Small intestine (tissue), 7 donors: ENCODE results near the gene EIPR1. TPM values are rescaled to one million over a fixed set of nuclear protein-coding genes. Genes with fewer than 3 reads are reported as not detected.

Source experiments
- DNase-seq, 2 donors: peaks; one replicate each; pipeline versions ENCODE4 v3.0.0 to v3.0.0-alpha.2; 2013
- FAIRE-seq: peaks from 2 replicates; lab custom pipeline; 2012; peaks lifted over from hg19 to GRCh38; lab: Jason Lieb, UNC
- H3K27ac ChIP-seq, 3 donors: one replicate each; pipeline ENCODE4 v1.5.1; 2013; ENCODE audit warnings: low read length in 2 of 3, mild to moderate bottlenecking in 2 of 3, control low read depth in 1 of 3, inconsistent platforms in 1 of 3, low read depth in 1 of 3, moderate library complexity in 1 of 3
- H3K27me3 ChIP-seq, 3 donors: one replicate each; pipeline ENCODE4 v1.6.1; 2013; ENCODE audit warnings: low read length in 3 of 3, inconsistent platforms in 1 of 3; ENCODE audit not compliant: control insufficient read depth in 3 of 3, insufficient read depth in 3 of 3
- H3K36me3 ChIP-seq, 3 donors: one replicate each; pipeline ENCODE4 v1.6.1; 2013; ENCODE audit warnings: low read length in 3 of 3, inconsistent platforms in 1 of 3, low read depth in 1 of 3, mild to moderate bottlenecking in 1 of 3, moderate library complexity in 1 of 3; ENCODE audit not compliant: control insufficient read depth in 3 of 3, insufficient read depth in 2 of 3
- H3K4me1 ChIP-seq, 3 donors: one replicate each; pipeline ENCODE4 v1.6.1; 2013; ENCODE audit warnings: low read length in 2 of 3, inconsistent platforms in 1 of 3, low read depth in 1 of 3, mild to moderate bottlenecking in 1 of 3, moderate library complexity in 1 of 3; ENCODE audit not compliant: control insufficient read depth in 3 of 3, insufficient read depth in 2 of 3
- H3K4me3 ChIP-seq, 3 donors: one replicate each; pipeline ENCODE4 v1.5.1; 2013; ENCODE audit warnings: low read length in 3 of 3, control low read depth in 1 of 3, inconsistent platforms in 1 of 3, low read depth in 1 of 3, mild to moderate bottlenecking in 1 of 3, moderate library complexity in 1 of 3
- H3K9me3 ChIP-seq, 2 donors: one replicate each; pipeline ENCODE4 v1.6.1; 2013; ENCODE audit warnings: low read depth in 1 of 2, low read length in 1 of 2; ENCODE audit not compliant: control insufficient read depth in 2 of 2, insufficient read depth in 1 of 2
- WGBS, 3 donors: extraction: QIAGEN DNeasy Blood & Tissue Kit; methylation state at CpG; one replicate each; pipeline ENCODE4 v1.1.7; 2013; 5-methylcytosine and 5-hydroxymethylcytosine counted together
- polyA plus RNA-seq, 4 donors: library from polyadenylated mRNA; stranded (reverse) in 3 of 4; unstranded in 1 of 4; fragments of 200-250 nt in 3 of 4; fragments of 120-200 nt in 1 of 4; gene quantifications; one replicate each; pipeline versions ENCODE4 v1.2.1 to v1.2.3, GENCODE V29; 2013
- donor health status: healthy with polysubstance abuse.
- donor health status: control.
- donor health status: control.
- donor health status: Bipolar disorder and iron deficiency.
- donor health status: healthy.

The EIPR1 gene
- polyA plus RNA-seq, 4 donors, result 16.8 to 28.5 (median 19.5) TPM

DNA sequence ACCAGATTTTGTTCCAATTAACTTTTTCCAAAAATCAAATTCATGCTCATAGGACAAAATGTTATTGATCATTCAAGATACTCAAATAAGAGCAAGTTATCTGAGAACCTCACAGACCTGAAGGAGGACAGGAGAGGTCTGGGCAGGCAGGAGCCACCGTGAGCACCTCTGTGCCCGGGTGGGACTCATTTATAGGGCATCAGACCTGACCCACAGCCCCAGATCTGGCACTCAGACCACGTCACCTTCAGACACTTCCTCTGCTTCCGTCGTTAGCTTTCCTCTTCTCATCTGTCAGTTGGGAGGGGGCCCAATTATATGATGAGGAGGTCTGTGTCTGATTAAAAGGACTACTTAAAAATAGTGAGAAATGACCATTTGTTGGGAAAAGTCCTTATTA lies 169.4 kb downstream of the EIPR1 start:
- Histone ChIP-seq H3K9me3 (peaks cover 0 to 12% of the 10 kb centered on the region in 2 donors), H3K27ac (no peak overlapping the region), H3K27me3 (no peaks in the 10 kb centered on the region), H3K4me3 (no peak overlapping the region), H3K4me1 (no peaks in the 10 kb centered on the region), H3K36me3 (peaks cover 0 to 38% (median 5%) of the 10 kb centered on the region in 3 donors)
- FAIRE-seq (no peak), DNase-seq (no peak)
- 86 to 93% (median 92%) methylated on average over 5 of the region's 5 CpGs for WGBS, 3 donors

DNA sequence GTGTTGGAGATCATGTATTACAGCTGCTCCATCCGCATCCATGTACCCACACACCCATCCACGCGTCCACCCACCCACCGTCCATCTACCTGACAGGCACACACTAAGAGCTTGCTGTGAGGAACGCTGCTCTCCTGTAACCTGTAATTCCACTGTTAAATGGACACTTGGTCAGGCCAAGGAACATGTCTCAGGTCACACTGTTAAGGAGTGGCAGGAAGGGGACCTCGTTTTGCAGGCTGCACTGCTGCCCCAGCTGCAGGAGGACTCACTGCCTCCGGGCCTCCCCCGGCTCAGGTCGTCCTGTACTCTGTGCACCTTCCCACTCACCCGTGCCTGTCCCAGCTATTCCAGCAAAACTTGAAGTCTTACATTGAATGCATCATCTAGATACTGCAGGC lies 170.5 kb downstream of the EIPR1 start:
- Histone ChIP-seq H3K4me1 (no peaks in the 10 kb centered on the region), H3K4me3 (no peak overlapping the region), H3K27ac (no peak overlapping the region), H3K9me3 (peaks cover 0 to 14% of the 10 kb centered on the region in 2 donors), H3K36me3 (peaks cover 0 to 34% (median 3%) of the 10 kb centered on the region in 3 donors), H3K27me3 (no peaks in the 10 kb centered on the region)
- WGBS, 3 donors, result 92 to 96% (median 93%) methylated on average over 10 of the region's 10 CpGs
- DNase-seq (no peak), FAIRE-seq (no peak)

DNA sequence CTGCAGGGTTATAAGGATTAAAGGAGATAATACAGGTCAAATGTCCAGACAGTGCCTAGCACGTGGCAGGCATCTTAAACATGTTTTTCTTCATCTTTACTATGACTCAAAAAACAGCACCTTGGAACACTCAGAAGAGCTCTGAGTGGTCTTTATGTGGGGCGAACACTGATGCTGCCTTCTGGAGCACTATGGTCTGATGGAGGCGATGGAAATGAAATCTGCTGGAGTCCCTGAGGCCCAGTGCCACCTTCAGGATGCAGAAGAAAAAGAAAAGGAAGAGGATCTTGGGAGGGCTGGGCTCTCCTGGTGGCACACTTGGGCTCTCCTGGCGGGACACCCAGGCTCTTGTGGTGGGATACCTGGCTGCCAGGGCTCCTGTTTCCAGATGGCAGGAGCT lies 171.8 kb downstream of the EIPR1 start:
- Histone ChIP-seq H3K4me3 (no peak overlapping the region), H3K27ac (no peak overlapping the region), H3K9me3 (peaks cover 0 to 21% of the 10 kb centered on the region in 2 donors), H3K4me1 (no peaks in the 10 kb centered on the region), H3K36me3 (peaks cover 0 to 32% (median 3%) of the 10 kb centered on the region in 3 donors), H3K27me3 (no peaks in the 10 kb centered on the region)
- 98% methylated on average over 4 of the region's 4 CpGs for WGBS, 3 donors
- FAIRE-seq, result no peak
- no peak for DNase-seq

DNA sequence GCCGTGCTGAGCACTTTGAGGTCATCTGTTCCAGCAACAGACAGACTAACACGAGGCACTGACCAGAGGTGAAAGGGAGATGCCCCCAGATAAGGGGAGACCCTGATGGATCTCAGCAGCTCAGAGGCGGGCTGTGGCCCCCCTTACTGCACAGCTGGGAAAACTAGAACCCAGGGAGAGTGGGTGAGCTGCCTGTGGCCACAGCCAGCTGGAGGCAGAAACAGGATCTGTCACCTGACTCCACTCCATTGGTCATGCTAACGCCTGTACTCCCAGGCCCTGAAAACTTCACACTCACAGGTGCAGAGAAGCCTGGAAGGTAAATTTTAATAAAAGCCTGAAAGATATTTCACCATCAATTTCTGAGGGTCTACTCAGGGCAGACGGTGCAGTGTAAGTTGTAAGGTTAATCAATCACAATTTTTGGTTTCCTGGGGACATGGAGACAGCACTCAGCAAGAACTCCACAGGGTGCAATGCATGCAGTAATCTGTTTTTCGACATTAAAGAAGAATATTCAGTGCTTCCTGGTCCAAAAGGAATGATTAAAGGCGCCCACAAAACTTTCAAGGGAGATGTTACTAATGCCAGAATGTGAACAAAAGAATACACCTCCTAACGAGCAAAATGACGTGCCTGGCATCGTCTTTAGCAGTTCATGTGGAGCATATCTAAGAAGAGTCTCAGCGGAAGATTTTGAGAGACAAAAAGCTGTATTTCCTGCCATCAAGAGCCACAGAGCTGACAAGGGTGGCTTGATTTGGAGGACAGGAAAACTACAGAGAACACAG lies 173.4 kb downstream of the EIPR1 start:
- WGBS, 3 donors, result 89 to 94% (median 93%) methylated on average over 11 of the region's 11 CpGs
- FAIRE-seq, result no peak
- peaks cover 0 to 25% of the 10 kb centered on the region in 2 donors for H3K9me3 ChIP-seq
- H3K36me3 ChIP-seq, result peaks cover 0 to 35% (median under 1%) of the 10 kb centered on the region in 3 donors
- no peaks in the 10 kb centered on the region for H3K27me3 ChIP-seq
- DNase-seq, result no peak
- no peak overlapping the region for H3K4me3 ChIP-seq
- no peak overlapping the region for H3K27ac ChIP-seq
- no peaks in the 10 kb centered on the region for H3K4me1 ChIP-seq

DNA sequence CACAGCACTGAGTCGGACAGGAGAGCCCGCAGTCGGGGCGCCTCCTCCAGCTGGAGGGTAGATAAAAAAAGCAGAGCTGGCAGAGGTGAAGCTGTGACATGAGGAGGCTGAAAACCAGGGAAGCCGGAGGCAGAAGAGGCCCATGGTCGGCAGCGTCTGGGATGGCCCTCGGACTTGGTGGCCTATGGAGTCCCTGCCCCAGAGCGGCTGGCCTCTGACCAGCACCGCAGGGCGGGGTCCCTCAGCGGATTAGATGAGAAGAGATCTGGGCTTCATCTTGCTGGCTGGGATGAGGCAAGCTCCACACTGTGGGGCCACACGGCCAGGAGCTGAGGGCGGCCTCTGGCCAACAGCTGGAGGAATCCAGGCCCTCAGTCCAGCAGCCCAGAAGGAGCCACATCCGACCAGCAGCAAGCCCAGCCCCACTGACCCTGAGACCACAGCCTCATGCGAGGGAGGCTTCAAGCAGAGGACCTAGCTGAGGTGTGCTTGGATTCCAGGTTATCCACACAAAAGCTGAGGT lies 174.1 kb downstream of the EIPR1 start:
- Histone ChIP-seq H3K27me3 (no peaks in the 10 kb centered on the region), H3K27ac (no peak overlapping the region), H3K9me3 (peaks cover 0 to 25% of the 10 kb centered on the region in 2 donors), H3K36me3 (peaks cover 0 to 29% (median 0%) of the 10 kb centered on the region in 3 donors), H3K4me3 (no peak overlapping the region), H3K4me1 (no peaks in the 10 kb centered on the region)
- no peak for DNase-seq
- WGBS, 3 donors, result 96 to 98% (median 98%) methylated on average over 15 to 16 of the region's 16 CpGs
- FAIRE-seq, result no peak

DNA sequence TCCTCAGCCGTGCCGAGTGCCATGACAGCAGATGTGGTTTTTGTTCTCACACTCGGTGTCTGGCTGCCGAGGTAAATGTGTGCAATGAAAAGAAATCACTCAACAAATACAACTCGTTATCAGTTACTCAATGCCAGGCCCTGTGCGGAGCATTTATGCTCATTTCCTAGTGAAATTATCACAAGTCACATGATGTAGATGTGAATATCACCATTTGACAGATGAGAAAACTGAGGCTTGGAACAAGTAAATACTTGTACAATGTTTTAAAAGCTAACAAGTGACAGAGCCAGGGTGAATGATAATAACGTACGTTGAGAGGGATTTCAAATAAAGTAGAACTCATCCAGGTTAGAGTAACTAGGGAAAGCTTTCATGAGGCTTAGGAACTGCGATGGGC lies 174.7 kb downstream of the EIPR1 start:
- H3K36me3 ChIP-seq, result peaks cover 0 to 27% (median 0%) of the 10 kb centered on the region in 3 donors
- H3K27me3 ChIP-seq, result no peaks in the 10 kb centered on the region
- no peaks in the 10 kb centered on the region for H3K4me1 ChIP-seq
- WGBS, 3 donors, result 95 to 97% (median 95%) methylated on average over 9 of the region's 9 CpGs
- H3K27ac ChIP-seq, result no peak overlapping the region
- peaks cover 0 to 25% of the 10 kb centered on the region in 2 donors for H3K9me3 ChIP-seq
- H3K4me3 ChIP-seq, result no peak overlapping the region
- DNase-seq (no peak), FAIRE-seq (no peak)

DNA sequence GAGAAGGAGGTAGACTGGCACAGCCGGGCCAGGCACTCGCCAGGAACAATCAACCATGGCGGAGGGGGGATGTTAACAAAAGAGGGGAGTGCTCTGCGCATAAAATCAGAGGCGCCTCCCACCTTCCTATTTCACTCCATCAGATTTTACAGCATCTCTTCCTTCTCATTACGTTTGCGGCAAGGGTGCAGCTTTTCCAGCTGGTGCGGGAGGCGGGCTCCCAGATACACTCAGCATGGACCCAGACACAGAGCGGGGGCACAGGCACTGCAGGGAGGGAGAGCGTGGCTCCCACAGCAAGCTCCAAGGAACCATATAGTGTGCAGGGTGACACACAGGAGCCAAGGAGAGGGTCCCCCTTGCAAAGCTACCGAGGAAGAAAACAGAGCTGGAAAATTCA lies 176.3 kb downstream of the EIPR1 start:
- Histone ChIP-seq H3K27me3 (no peaks in the 10 kb centered on the region), H3K27ac (no peak overlapping the region), H3K9me3 (peaks cover 0 to 25% of the 10 kb centered on the region in 2 donors), H3K4me1 (no peaks in the 10 kb centered on the region), H3K4me3 (no peak overlapping the region), H3K36me3 (peaks cover 0 to 35% (median 2%) of the 10 kb centered on the region in 3 donors)
- DNase-seq (no peak), FAIRE-seq (no peak)
- WGBS, 3 donors, result 97 to 99% (median 98%) methylated on average over 12 of the region's 12 CpGs

DNA sequence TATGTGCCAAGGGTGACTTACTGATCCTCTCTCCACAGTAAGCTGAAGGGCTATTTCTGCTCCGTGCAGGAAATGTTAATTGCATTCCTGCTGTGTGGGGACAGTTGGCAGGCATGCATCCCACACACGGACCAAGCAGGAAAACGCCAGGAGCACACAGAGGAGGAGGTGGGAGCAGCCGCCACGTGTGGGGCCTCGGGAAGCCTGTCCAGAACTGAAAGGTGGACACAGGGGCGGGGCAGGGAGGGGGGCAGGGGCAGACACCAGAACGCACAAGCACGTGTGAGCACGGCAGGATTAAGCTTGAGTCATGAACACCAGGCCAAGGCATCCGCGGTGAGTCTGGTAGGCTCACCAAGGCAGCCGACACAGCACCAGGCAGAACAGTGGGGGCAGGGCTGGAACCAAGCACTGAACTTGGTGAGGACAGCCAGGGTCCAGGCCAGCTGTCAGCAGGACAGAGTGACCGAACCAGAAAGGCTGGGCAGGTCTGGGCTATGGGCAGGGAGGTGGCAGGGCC lies 177.1 kb downstream of the EIPR1 start:
- H3K36me3 ChIP-seq, result peaks cover 0 to 35% (median 8%) of the 10 kb centered on the region in 3 donors
- no peaks in the 10 kb centered on the region for H3K27me3 ChIP-seq
- no peak overlapping the region for H3K27ac ChIP-seq
- no peak overlapping the region for H3K4me3 ChIP-seq
- H3K9me3 ChIP-seq, result peaks cover 0 to 21% of the 10 kb centered on the region in 2 donors
- FAIRE-seq (no peak), DNase-seq (no peak)
- no peaks in the 10 kb centered on the region for H3K4me1 ChIP-seq
- 71 to 83% (median 83%) methylated on average over 14 of the region's 14 CpGs for WGBS, 3 donors
